Activated T-helper 2 cell treated with anti-CD3 and anti-CD28 coated beads, Interferon-gamma antibody, Interleukin-2, Interleukin-4, amounts not matched to agents 10 μg/mL and 5 μg/mL and 100 μg/mL, durations not matched to agents 14 hours and 24 hours and 36 hours (primary cell): ENCODE results near the gene PRRT1. TPM values are rescaled to one million over a fixed set of nuclear protein-coding genes. Genes with fewer than 3 reads are reported as not detected.

ENCODE experiments used
- DNase-seq: peaks from one replicate; pipeline ENCODE4 v3.0.0; 2021; ENCODE audit warnings: low spot score
- H3K27ac Mint-ChIP-seq: one replicate; pipeline ENCODE4 v1.8.0; 2021; ENCODE audit warnings: mixed read lengths
- H3K27me3 Mint-ChIP-seq: one replicate; pipeline ENCODE4 v1.8.0; 2021; ENCODE audit warnings: low read depth, mixed read lengths
- H3K36me3 Mint-ChIP-seq: one replicate; pipeline ENCODE4 v1.8.0; 2021; ENCODE audit warnings: low read depth, mixed read lengths
- H3K4me1 Mint-ChIP-seq: one replicate; pipeline ENCODE4 v1.8.0; 2021; ENCODE audit warnings: low read depth, mixed read lengths
- H3K4me3 Mint-ChIP-seq: one replicate; pipeline ENCODE4 v1.8.0; 2021; ENCODE audit warnings: low read depth, mild to moderate bottlenecking, moderate library complexity, mixed read lengths
- H3K9me3 Mint-ChIP-seq: one replicate; pipeline ENCODE4 v1.8.0; 2021; ENCODE audit warnings: mixed read lengths
- intact Hi-C: fragments of 100-400 bp; cut with micrococcal nuclease; formaldehyde crosslinking; loops from one replicate; pipeline ENCODE4 v1.15.1; 2023
- total RNA-seq: library from RNA; stranded (reverse); gene quantifications from 2 replicates; pipeline ENCODE4 v1.2.3, GENCODE V29; 2022

The PRRT1 gene
- total RNA-seq, 1 donor from 2014 or later: 0.27 TPM

GRCh38 chr6:32176476-32177182, 24.9 kb upstream of the PRRT1 start:
- intact Hi-C loops: loop anchor here (1.0 to 10.0 kb wide), 5 partner anchors 22 to 796 kb away; partner anchors contain the start of genes APOM, BAG6, NELFE and PPT2
- no peaks in the 10 kb centered on the region for H3K27me3 Mint-ChIP-seq

GRCh38 chr6:32175711-32176475, 24.2 kb upstream of the PRRT1 start, which contains the start of gene AGPAT1:
Gene AGPAT1, minus strand, starts transcription at chr6:32176084. Its CDS starts 4,588 bp downstream, at chr6:32171496.
- intact Hi-C loops: loop anchor here (1.0 to 10.0 kb wide), 5 partner anchors 22 to 796 kb away; partner anchors contain the start of genes APOM, BAG6, NELFE and PPT2
- Mint-ChIP-seq H3K4me1 (peaks cover 54% of the 10 kb centered on the region), H3K4me3 (peak within 1 kb of the TSS; percentile 96), H3K36me3 (peaks cover 28% of the 10 kb centered on the region), H3K27me3 (no peaks in the 10 kb centered on the region), H3K27ac (peak within 1 kb of the TSS; percentile 97), H3K9me3 (no peaks in the 10 kb centered on the region)
- DNase-seq: peak; percentile 95

More at GRCh38 chr6:32176476-32177182, 24.9 kb upstream of the PRRT1 start:
- Mint-ChIP-seq H3K27ac (peak overlapping the region; percentile 97), H3K4me3 (peak overlapping the region; percentile 96), H3K9me3 (no peaks in the 10 kb centered on the region), H3K36me3 (peaks cover 31% of the 10 kb centered on the region), H3K4me1 (peaks cover 54% of the 10 kb centered on the region)
- no peak for DNase-seq

GRCh38 chr6:32175322-32175710, 23.6 kb upstream of the PRRT1 start:
- H3K27ac Mint-ChIP-seq: no peak overlapping the region
- H3K27me3 Mint-ChIP-seq: no peaks in the 10 kb centered on the region
- DNase-seq: no peak
- intact Hi-C loops: loop anchor here (5.0 to 10.0 kb wide), 4 partner anchors 218 to 797 kb away; partner anchors contain the start of genes APOM, BAG6, NELFE and SKIC2
- H3K9me3 Mint-ChIP-seq: no peaks in the 10 kb centered on the region
- H3K36me3 Mint-ChIP-seq: peaks cover 22% of the 10 kb centered on the region
- peaks cover 48% of the 10 kb centered on the region for H3K4me1 Mint-ChIP-seq
- peak overlapping the region; percentile 96 for H3K4me3 Mint-ChIP-seq

- Mint-ChIP-seq H3K4me3 (peak overlapping the region; percentile 64), H3K4me1 (peaks cover 43% of the 10 kb centered on the region), H3K36me3 (peaks cover 25% of the 10 kb centered on the region), H3K9me3 (no peaks in the 10 kb centered on the region), H3K27me3 (no peaks in the 10 kb centered on the region), H3K27ac (no peak overlapping the region)
- intact Hi-C loops: loop anchor here (10.0 kb wide), 2 partner anchors 340 to 520 kb away; partner anchors contain the start of genes APOM and BAG6
- no peak for DNase-seq
These were observed 22.7 kb upstream of the PRRT1 start for GRCh38 chr6:32174416-32174815.

- DNase-seq: no peak
- Mint-ChIP-seq H3K9me3 (no peaks in the 10 kb centered on the region), H3K27ac (no peak overlapping the region), H3K4me1 (peaks cover 35% of the 10 kb centered on the region), H3K27me3 (no peaks in the 10 kb centered on the region), H3K36me3 (peaks cover 21% of the 10 kb centered on the region), H3K4me3 (no peak overlapping the region)
- intact Hi-C loops: loop anchor here (10.0 kb wide), 2 partner anchors 338 to 518 kb away; partner anchors contain the start of genes APOM and BAG6
These were observed 21.4 kb upstream of the PRRT1 start for GRCh38 chr6:32173051-32173727.

- Mint-ChIP-seq H3K27me3 (no peaks in the 10 kb centered on the region), H3K27ac (no peak overlapping the region), H3K4me3 (no peak overlapping the region), H3K9me3 (no peaks in the 10 kb centered on the region), H3K4me1 (peaks cover 20% of the 10 kb centered on the region), H3K36me3 (peaks cover 25% of the 10 kb centered on the region)
- no peak for DNase-seq
- intact Hi-C loops: loop anchor here (10.0 kb wide), 2 partner anchors 336 to 516 kb away; partner anchors contain the start of genes APOM and BAG6
These were observed 19.5 kb upstream of the PRRT1 start for GRCh38 chr6:32171234-32171633.

- Mint-ChIP-seq H3K4me3 (no peak overlapping the region), H3K36me3 (peaks cover 25% of the 10 kb centered on the region), H3K27me3 (no peaks in the 10 kb centered on the region), H3K27ac (no peak overlapping the region), H3K4me1 (peaks cover 18% of the 10 kb centered on the region), H3K9me3 (no peaks in the 10 kb centered on the region)
- intact Hi-C loops: loop anchor here (10.0 kb wide), 2 partner anchors 335 to 515 kb away; partner anchors contain the start of genes APOM and BAG6
- DNase-seq: no peak
These were observed 18.6 kb upstream of the PRRT1 start for GRCh38 chr6:32170294-32170693.

GRCh38 chr6:32168807-32169591, 17.3 kb upstream of the PRRT1 start:
- Mint-ChIP-seq H3K4me3 (no peak overlapping the region), H3K9me3 (no peaks in the 10 kb centered on the region), H3K36me3 (peaks cover 22% of the 10 kb centered on the region), H3K4me1 (peaks cover 12% of the 10 kb centered on the region), H3K27ac (no peak overlapping the region), H3K27me3 (no peaks in the 10 kb centered on the region)
- intact Hi-C loops: no loop called here
- no peak for DNase-seq

GRCh38 chr6:32168350-32168749, 16.6 kb upstream of the PRRT1 start:
- no peak for DNase-seq
- Mint-ChIP-seq H3K4me3 (no peak overlapping the region), H3K27me3 (no peaks in the 10 kb centered on the region), H3K27ac (no peak overlapping the region), H3K4me1 (peaks cover 5% of the 10 kb centered on the region), H3K9me3 (no peaks in the 10 kb centered on the region), H3K36me3 (peaks cover 22% of the 10 kb centered on the region)
- intact Hi-C loops: no loop called here

- H3K27me3 Mint-ChIP-seq: no peaks in the 10 kb centered on the region
- intact Hi-C loops: no loop called here
- DNase-seq: no peak
- H3K4me3 Mint-ChIP-seq: no peak overlapping the region
- peaks cover 22% of the 10 kb centered on the region for H3K36me3 Mint-ChIP-seq
- H3K27ac Mint-ChIP-seq: peak overlapping the region; percentile 7
- H3K4me1 Mint-ChIP-seq: peaks cover 3% of the 10 kb centered on the region
- H3K9me3 Mint-ChIP-seq: no peaks in the 10 kb centered on the region
These were observed 16.1 kb upstream of the PRRT1 start for GRCh38 chr6:32167761-32168262.

- no peaks in the 10 kb centered on the region for H3K27me3 Mint-ChIP-seq
- no peak overlapping the region for H3K27ac Mint-ChIP-seq
- H3K4me3 Mint-ChIP-seq: no peak overlapping the region
- H3K9me3 Mint-ChIP-seq: no peaks in the 10 kb centered on the region
- no peaks in the 10 kb centered on the region for H3K4me1 Mint-ChIP-seq
- no peak for DNase-seq
- H3K36me3 Mint-ChIP-seq: peaks cover 22% of the 10 kb centered on the region
- intact Hi-C loops: no loop called here
These were observed 15.5 kb upstream of the PRRT1 start for GRCh38 chr6:32167154-32167760.
